Calu3 (cell line): ENCODE results near the gene EPHB4. TPM values are rescaled to one million over a fixed set of nuclear protein-coding genes. Genes with fewer than 3 reads are reported as not detected.

Source experiments
- BruUV-seq: library from RNA; stranded (reverse); fragments of 400-500 nt; replicated peaks from 2 replicates; lab custom pipeline; 2021; lab: Mats Ljungman, UMichigan
- CTCF ChIA-PET: fragments of 300-600 bp; sonication (Branson Sonifier 250); formaldehyde crosslinking; loops from one replicate; lab custom pipeline; 2022; ENCODE audit warnings: antibody characterized with exemption; lab: Charles Lee
- DNase-seq: peaks from one replicate; pipeline ENCODE4 v3.0.0; 2022
- H3K27ac Mint-ChIP-seq: one replicate; pipeline ENCODE4 v1.8.0; 2022; ENCODE audit warnings: mixed read lengths; ENCODE audit not compliant: unreplicated experiment
- H3K27me3 Mint-ChIP-seq: one replicate; pipeline ENCODE4 v1.8.0; 2022; ENCODE audit warnings: mixed read lengths; ENCODE audit not compliant: unreplicated experiment
- H3K36me3 Mint-ChIP-seq: one replicate; pipeline ENCODE4 v1.8.0; 2022; ENCODE audit warnings: mild to moderate bottlenecking, moderate library complexity, mixed read lengths; ENCODE audit not compliant: insufficient read depth, unreplicated experiment
- H3K4me1 Mint-ChIP-seq: one replicate; pipeline ENCODE4 v1.8.0; 2022; ENCODE audit warnings: mild to moderate bottlenecking, low read depth, mixed read lengths; ENCODE audit not compliant: unreplicated experiment
- H3K4me3 Mint-ChIP-seq: one replicate; pipeline ENCODE4 v1.8.0; 2022; ENCODE audit warnings: mild to moderate bottlenecking, low read depth, moderate library complexity, mixed read lengths; ENCODE audit not compliant: unreplicated experiment
- H3K9me3 Mint-ChIP-seq: one replicate; pipeline ENCODE4 v1.8.0; 2022; ENCODE audit warnings: low read depth, mixed read lengths; ENCODE audit not compliant: unreplicated experiment
- CTCF ChIP-seq: fragments of 200-600 bp; IDR thresholded peaks from one replicate; pipeline ENCODE4 v1.8.0; 2022; ENCODE audit warnings: antibody characterized with exemption; ENCODE audit not compliant: unreplicated experiment
- intact Hi-C: fragments of 100-400 bp; cut with micrococcal nuclease; formaldehyde crosslinking; loops from one replicate; pipeline ENCODE4 v1.10.0; 2022; ENCODE audit not compliant: unreplicated experiment
- total RNA-seq: library from RNA; stranded (reverse); gene quantifications from 2 replicates; pipeline ENCODE4 v1.2.3, GENCODE V29; 2022

The EPHB4 gene
- total RNA-seq, 1 experiment from 2014 or later, result 63.7 TPM

DNA sequence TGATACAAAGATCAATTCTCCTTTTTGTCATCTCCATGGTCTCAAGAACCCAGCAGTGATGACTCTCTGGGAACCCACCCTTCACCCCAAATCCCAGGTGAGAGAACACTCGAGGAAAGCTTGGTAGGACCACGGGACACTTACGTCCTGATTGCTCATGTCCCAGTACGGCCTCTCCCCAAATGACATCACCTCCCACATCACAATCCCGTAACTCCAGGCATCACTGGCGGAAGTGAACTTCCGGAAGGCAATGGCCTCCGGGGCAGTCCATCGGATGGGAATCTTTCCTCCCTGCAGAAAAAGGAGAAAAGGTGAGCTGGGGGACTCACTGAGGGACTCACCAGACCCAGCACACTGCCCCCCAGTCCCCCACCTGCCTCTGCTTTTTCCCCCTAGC, 21.0 kb downstream of the EPHB4 start:
- no peak for DNase-seq
- H3K27me3 Mint-ChIP-seq, result no peaks in the 10 kb centered on the region
- peaks cover 60% of the 10 kb centered on the region for H3K36me3 Mint-ChIP-seq
- BruUV-seq, result no TSS peak
- no peak overlapping the region for H3K4me3 Mint-ChIP-seq
- intact Hi-C loops, result no loop called here
- H3K4me1 Mint-ChIP-seq, result peaks cover 28% of the 10 kb centered on the region
- CTCF ChIA-PET, result interaction anchor here (0.6 kb wide), 1 partner anchor 259 kb away, joined by 3 read pairs; no protein-coding TSS in a partner anchor
- no peak overlapping the region for H3K27ac Mint-ChIP-seq
- H3K9me3 Mint-ChIP-seq, result no peaks in the 10 kb centered on the region
- TF ChIP-seq CTCF, result no peak

- Mint-ChIP-seq H3K36me3 (peaks cover 69% of the 10 kb centered on the region), H3K4me1 (peaks cover 34% of the 10 kb centered on the region), H3K4me3 (no peak overlapping the region), H3K27ac (no peak overlapping the region), H3K27me3 (no peaks in the 10 kb centered on the region), H3K9me3 (no peaks in the 10 kb centered on the region)
- no peak for TF ChIP-seq CTCF
- CTCF ChIA-PET, result interaction anchor here (0.6 to 0.7 kb wide), 2 partner anchors 70 to 1366 kb away, joined by 3 read pairs; no protein-coding TSS in a partner anchor
- intact Hi-C loops, result no loop called here
- BruUV-seq, result no TSS peak
- no peak for DNase-seq
These were observed 22.5 kb downstream of the EPHB4 start for GRCh38 chr7:100804681-100805431.

- TF ChIP-seq CTCF, result no peak
- peak; percentile 64 for DNase-seq
- Mint-ChIP-seq H3K4me3 (peak overlapping the region; percentile 11), H3K27me3 (no peaks in the 10 kb centered on the region), H3K36me3 (peaks cover 75% of the 10 kb centered on the region), H3K27ac (peak overlapping the region; percentile 76), H3K9me3 (no peaks in the 10 kb centered on the region), H3K4me1 (peaks cover 42% of the 10 kb centered on the region)
- CTCF ChIA-PET, result interaction anchor here (0.6 to 1.1 kb wide), 4 partner anchors 22 to 108 kb away, joined by 4 to 6 read pairs (median 5); partner anchors contain the start of gene POP7
- no TSS peak for BruUV-seq
- intact Hi-C loops, result loop anchor here (2.0 kb wide), 2 partner anchors 21 to 49 kb away; partner anchors contain the start of gene SLC12A9
These were observed 23.7 kb downstream of the EPHB4 start for GRCh38 chr7:100803398-100804161.

DNA sequence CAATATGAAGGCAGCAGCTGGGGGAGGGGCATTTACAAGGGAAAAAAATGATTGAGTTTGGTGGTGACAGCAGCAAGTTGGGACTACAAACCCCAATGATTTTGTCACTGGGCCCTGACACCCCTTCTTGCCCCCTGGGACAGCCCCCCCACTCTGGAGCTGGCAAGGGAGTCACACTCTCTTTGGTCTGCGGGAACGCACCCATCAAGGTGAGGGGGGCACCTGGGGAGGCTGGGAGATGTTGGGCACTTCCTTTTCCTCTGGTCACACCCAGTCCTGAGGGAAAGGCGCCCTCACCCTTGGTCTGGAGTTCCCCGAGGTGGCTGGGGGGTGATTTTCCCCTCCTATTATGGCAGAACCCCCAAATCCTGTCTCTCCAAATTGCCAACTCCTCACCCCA, 24.4 kb downstream of the EPHB4 start:
- Mint-ChIP-seq H3K9me3 (no peaks in the 10 kb centered on the region), H3K27ac (peak overlapping the region; percentile 76), H3K36me3 (peaks cover 80% of the 10 kb centered on the region), H3K4me1 (peaks cover 42% of the 10 kb centered on the region), H3K27me3 (no peaks in the 10 kb centered on the region), H3K4me3 (peak overlapping the region; percentile 57)
- CTCF ChIA-PET, result interaction anchor here (0.6 to 1.1 kb wide), 2 partner anchors 23 to 109 kb away, joined by 5 read pairs; no protein-coding TSS in a partner anchor
- TF ChIP-seq CTCF, result no peak
- BruUV-seq, result no TSS peak
- intact Hi-C loops, result loop anchor here (2.0 kb wide), 2 partner anchors 22 to 50 kb away; partner anchors contain the start of gene SLC12A9
- no peak for DNase-seq
